ENCODE results near the gene ANO1.

DNA sequence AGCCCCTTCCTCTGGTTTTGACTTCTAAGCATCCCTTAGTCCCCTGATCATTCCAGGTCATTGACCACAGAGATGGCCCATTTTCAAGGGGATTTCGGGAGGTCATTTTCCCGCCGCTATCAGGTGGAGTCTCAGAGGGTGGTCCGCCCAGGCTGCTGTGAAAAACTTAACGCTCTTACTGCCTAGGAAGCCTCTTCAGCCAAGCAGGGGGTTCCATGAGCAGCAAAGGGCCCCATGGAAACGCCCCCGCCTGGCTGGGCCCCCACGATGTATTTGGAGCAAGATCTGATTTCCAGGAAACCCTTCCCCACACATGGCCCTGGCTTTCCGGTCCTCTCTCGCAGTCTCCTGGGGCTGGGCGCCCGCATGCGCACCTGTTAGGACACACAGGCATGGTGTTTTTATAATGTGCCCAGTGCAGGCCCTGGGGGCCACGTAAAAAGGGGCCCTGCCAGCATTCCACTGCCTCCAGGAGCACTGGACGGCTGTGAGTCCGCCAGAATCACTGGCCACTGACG lies 32.5 kb downstream of the ANO1 start:
- TF ChIP-seq, protein P1, sequence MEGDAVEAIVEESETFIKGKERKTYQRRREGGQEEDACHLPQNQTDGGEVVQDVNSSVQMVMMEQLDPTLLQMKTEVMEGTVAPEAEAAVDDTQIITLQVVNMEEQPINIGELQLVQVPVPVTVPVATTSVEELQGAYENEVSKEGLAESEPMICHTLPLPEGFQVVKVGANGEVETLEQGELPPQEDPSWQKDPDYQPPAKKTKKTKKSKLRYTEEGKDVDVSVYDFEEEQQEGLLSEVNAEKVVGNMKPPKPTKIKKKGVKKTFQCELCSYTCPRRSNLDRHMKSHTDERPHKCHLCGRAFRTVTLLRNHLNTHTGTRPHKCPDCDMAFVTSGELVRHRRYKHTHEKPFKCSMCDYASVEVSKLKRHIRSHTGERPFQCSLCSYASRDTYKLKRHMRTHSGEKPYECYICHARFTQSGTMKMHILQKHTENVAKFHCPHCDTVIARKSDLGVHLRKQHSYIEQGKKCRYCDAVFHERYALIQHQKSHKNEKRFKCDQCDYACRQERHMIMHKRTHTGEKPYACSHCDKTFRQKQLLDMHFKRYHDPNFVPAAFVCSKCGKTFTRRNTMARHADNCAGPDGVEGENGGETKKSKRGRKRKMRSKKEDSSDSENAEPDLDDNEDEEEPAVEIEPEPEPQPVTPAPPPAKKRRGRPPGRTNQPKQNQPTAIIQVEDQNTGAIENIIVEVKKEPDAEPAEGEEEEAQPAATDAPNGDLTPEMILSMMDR (IDR thresholded peaks at IDR 0.05), result no peak
- no peak for TF ChIP-seq POLR2AphosphoS5 (IDR thresholded peaks at IDR 0.05)
- TF ChIP-seq EP300 (IDR thresholded peaks at IDR 0.05), result no peak
- TF ChIP-seq POLR2A (IDR thresholded peaks at IDR 0.05; ENCODE audit: low read depth), result no peak

Measured in esophagus muscularis mucosa (tissue), 4 donors.